Muscle layer of duodenum (tissue), 2 donors: ENCODE results near the gene ADAMTS17.

Experiments used
- H3K27ac ChIP-seq: one replicate; pipeline ENCODE4 v1.7.0; 2013; ENCODE audit warnings: mild to moderate bottlenecking, low read length
- H3K27me3 ChIP-seq: one replicate; pipeline ENCODE4 v1.7.0; 2013; ENCODE audit warnings: low read depth, mild to moderate bottlenecking, control low read depth, low read length
- H3K36me3 ChIP-seq, 2 donors: one replicate each; pipeline ENCODE4 v1.7.0; 2013; ENCODE audit warnings: low read length in 2 of 2, control low read depth in 1 of 2, mild to moderate bottlenecking in 1 of 2; ENCODE audit not compliant: insufficient read depth in 2 of 2, control insufficient read depth in 1 of 2
- H3K4me1 ChIP-seq, 2 donors: one replicate each; pipeline ENCODE4 v1.7.0; 2013; ENCODE audit warnings: low read length in 2 of 2, mild to moderate bottlenecking in 2 of 2, control low read depth in 1 of 2, moderate library complexity in 1 of 2; ENCODE audit not compliant: insufficient read depth in 2 of 2, control insufficient read depth in 1 of 2
- H3K4me3 ChIP-seq, 2 donors: one replicate each; pipeline ENCODE4 v1.7.0; 2013; ENCODE audit warnings: low read length in 2 of 2, low read depth in 1 of 2, mild to moderate bottlenecking in 1 of 2
- H3K9me3 ChIP-seq, 2 donors: one replicate each; pipeline ENCODE4 v1.7.0; 2013; ENCODE audit warnings: low read length in 2 of 2, control low read depth in 1 of 2, mild to moderate bottlenecking in 1 of 2; ENCODE audit not compliant: control insufficient read depth in 1 of 2
- donor health status: healthy.

ADAMTS17 gene

GRCh38 chr15:99963096-99963825 lies 378.5 kb downstream of the ADAMTS17 start:
- H3K36me3 ChIP-seq, result no peaks in the 10 kb centered on the region
- H3K27me3 ChIP-seq, result peaks cover 8% of the 10 kb centered on the region
- no peaks in the 10 kb centered on the region for H3K9me3 ChIP-seq
- H3K4me3 ChIP-seq, result no peak overlapping the region
- H3K4me1 ChIP-seq, result no peaks in the 10 kb centered on the region
- H3K27ac ChIP-seq, result no peak overlapping the region

GRCh38 chr15:99962006-99962561 lies 379.7 kb downstream of the ADAMTS17 start:
- Histone ChIP-seq H3K27ac (no peak overlapping the region), H3K36me3 (no peaks in the 10 kb centered on the region), H3K4me3 (no peak overlapping the region), H3K4me1 (no peaks in the 10 kb centered on the region), H3K27me3 (peaks cover 8% of the 10 kb centered on the region), H3K9me3 (no peaks in the 10 kb centered on the region)

GRCh38 chr15:99961011-99961441 lies 380.7 kb downstream of the ADAMTS17 start:
- no peaks in the 10 kb centered on the region for H3K36me3 ChIP-seq
- peaks cover 8% of the 10 kb centered on the region for H3K27me3 ChIP-seq
- no peak overlapping the region for H3K4me3 ChIP-seq
- H3K27ac ChIP-seq, result no peak overlapping the region
- H3K4me1 ChIP-seq, result no peaks in the 10 kb centered on the region
- H3K9me3 ChIP-seq, result no peaks in the 10 kb centered on the region

GRCh38 chr15:99959326-99959725 lies 382.4 kb downstream of the ADAMTS17 start:
- H3K4me3 ChIP-seq, result no peak overlapping the region
- H3K9me3 ChIP-seq, result no peaks in the 10 kb centered on the region
- H3K27ac ChIP-seq, result no peak overlapping the region
- peaks cover 8% of the 10 kb centered on the region for H3K27me3 ChIP-seq
- H3K4me1 ChIP-seq, result no peaks in the 10 kb centered on the region
- no peaks in the 10 kb centered on the region for H3K36me3 ChIP-seq

- peaks cover 4% of the 10 kb centered on the region for H3K27me3 ChIP-seq
- H3K9me3 ChIP-seq, result no peaks in the 10 kb centered on the region
- no peak overlapping the region for H3K4me3 ChIP-seq
- no peak overlapping the region for H3K27ac ChIP-seq
- H3K4me1 ChIP-seq, result no peaks in the 10 kb centered on the region
- no peaks in the 10 kb centered on the region for H3K36me3 ChIP-seq
Measured at GRCh38 chr15:99958426-99959097, 383.2 kb downstream of the ADAMTS17 start.

GRCh38 chr15:99957642-99958013 lies 384.1 kb downstream of the ADAMTS17 start:
- Histone ChIP-seq H3K36me3 (no peaks in the 10 kb centered on the region), H3K9me3 (no peaks in the 10 kb centered on the region), H3K4me3 (no peak overlapping the region), H3K27ac (no peak overlapping the region), H3K27me3 (peaks cover 4% of the 10 kb centered on the region), H3K4me1 (no peaks in the 10 kb centered on the region)

- Histone ChIP-seq H3K27me3 (peaks cover 4% of the 10 kb centered on the region), H3K9me3 (no peaks in the 10 kb centered on the region), H3K27ac (no peak overlapping the region), H3K4me1 (no peaks in the 10 kb centered on the region), H3K36me3 (no peaks in the 10 kb centered on the region), H3K4me3 (no peak overlapping the region)
Measured at GRCh38 chr15:99956820-99957641, 384.7 kb downstream of the ADAMTS17 start.

GRCh38 chr15:99956022-99956775 lies 385.6 kb downstream of the ADAMTS17 start:
- Histone ChIP-seq H3K4me1 (no peaks in the 10 kb centered on the region), H3K27me3 (peaks cover 4% of the 10 kb centered on the region), H3K9me3 (no peaks in the 10 kb centered on the region), H3K4me3 (no peak overlapping the region), H3K36me3 (no peaks in the 10 kb centered on the region), H3K27ac (no peak overlapping the region)

- no peak overlapping the region for H3K4me3 ChIP-seq
- no peaks in the 10 kb centered on the region for H3K9me3 ChIP-seq
- no peak overlapping the region for H3K27ac ChIP-seq
- peaks cover 4% of the 10 kb centered on the region for H3K27me3 ChIP-seq
- no peaks in the 10 kb centered on the region for H3K36me3 ChIP-seq
- H3K4me1 ChIP-seq, result no peaks in the 10 kb centered on the region
Measured at GRCh38 chr15:99955532-99955931, 386.2 kb downstream of the ADAMTS17 start.

GRCh38 chr15:99955181-99955525 lies 386.6 kb downstream of the ADAMTS17 start:
- H3K9me3 ChIP-seq, result no peaks in the 10 kb centered on the region
- peaks cover 4% of the 10 kb centered on the region for H3K27me3 ChIP-seq
- no peaks in the 10 kb centered on the region for H3K36me3 ChIP-seq
- H3K4me3 ChIP-seq, result no peak overlapping the region
- no peak overlapping the region for H3K27ac ChIP-seq
- no peaks in the 10 kb centered on the region for H3K4me1 ChIP-seq
